Fibroblast of lung (primary cell): Measurements from ENCODE around the gene SPOCD1. TPM values are rescaled to one million over a fixed set of nuclear protein-coding genes. Genes with fewer than 3 reads are reported as not detected.

ENCODE experiments used
- DNase-seq, 2 donors: peaks; one replicate each; pipeline versions ENCODE4 v3.0.0 to v3.0.0-alpha.2; 2010; ENCODE audit warnings: low read depth in 2 of 2
- H2AFZ ChIP-seq: 2 replicates; pipeline ENCODE4 v1.5.1; 2012; ENCODE audit warnings: low read length, control low read depth, inconsistent platforms
- H3K27ac ChIP-seq: 2 replicates; pipeline ENCODE4 v1.5.1; 2011; ENCODE audit warnings: low read length, control low read depth; ENCODE audit not compliant: insufficient read depth
- H3K27me3 ChIP-seq: 2 replicates; pipeline ENCODE4 v1.5.1; 2011; ENCODE audit warnings: mild to moderate bottlenecking, low read length; ENCODE audit not compliant: control insufficient read depth, insufficient read depth
- H3K36me3 ChIP-seq: 2 replicates; pipeline ENCODE4 v1.5.1; 2011; ENCODE audit warnings: low read length; ENCODE audit not compliant: control insufficient read depth, insufficient read depth
- H3K4me1 ChIP-seq: 2 replicates; pipeline ENCODE4 v1.5.1; 2011; ENCODE audit warnings: low read length; ENCODE audit not compliant: control insufficient read depth, insufficient read depth; ENCODE audit errors: extremely low read depth
- H3K4me2 ChIP-seq: 2 replicates; pipeline ENCODE4 v1.5.1; 2011; ENCODE audit warnings: low read length, control low read depth; ENCODE audit not compliant: insufficient read depth; ENCODE audit errors: extremely low read depth
- H3K4me3 ChIP-seq, 4 experiments: fragments of 200-600 bp in 1 of 4; sonication (generic) in 1 of 4; replicated peaks in 1 of 4; 2 replicates each; pipeline ENCODE4 v1.5.1; 2011 to 2016; ENCODE audit warnings: low read length in 4 of 4, low read depth in 3 of 4, mild to moderate bottlenecking in 3 of 4, control low read depth in 2 of 4, inconsistent platforms in 1 of 4, mixed read lengths in 1 of 4; ENCODE audit not compliant: insufficient read depth in 1 of 4; ENCODE audit errors: control extremely low read depth in 1 of 4
- H3K79me2 ChIP-seq: 2 replicates; pipeline ENCODE4 v1.5.1; 2012; ENCODE audit warnings: mild to moderate bottlenecking, low read length, inconsistent platforms; ENCODE audit not compliant: control insufficient read depth, insufficient read depth
- H3K9ac ChIP-seq: 2 replicates; pipeline ENCODE4 v1.5.1; 2011; ENCODE audit warnings: mild to moderate bottlenecking, low read length, control low read depth; ENCODE audit not compliant: insufficient read depth
- H3K9me3 ChIP-seq: 2 replicates; pipeline ENCODE4 v1.5.1; 2012; ENCODE audit warnings: low read depth, low read length; ENCODE audit not compliant: control insufficient read depth, insufficient read depth
- H4K20me1 ChIP-seq: 2 replicates; pipeline ENCODE4 v1.5.1; 2011; ENCODE audit warnings: low read length; ENCODE audit not compliant: control insufficient read depth, insufficient read depth; ENCODE audit errors: extremely low read depth
- CTCF ChIP-seq, 2 donors: IDR thresholded peaks in 1 of 2; conservative IDR thresholded peaks in 1 of 2; 1 replicate in 1 of 2; 2 replicates in 1 of 2; pipeline ENCODE4 v1.5.1; 2011 to 2012; ENCODE audit warnings: low read length in 2 of 2, control low read depth in 1 of 2, inconsistent platforms in 1 of 2, low read depth in 1 of 2, mild to moderate bottlenecking in 1 of 2
- EZH2 ChIP-seq: IDR thresholded peaks from 2 replicates; pipeline ENCODE4 v1.5.1; 2012; ENCODE audit warnings: low read length, control low read depth, mild to moderate bottlenecking; ENCODE audit errors: missing control alignments
- polyA plus RNA-seq, 2 donors: library from polyadenylated mRNA; depleted of rRNA in 1 of 2; stranded (reverse) in 1 of 2; unstranded in 1 of 2; fragments of >200 nt; gene quantifications; 2 replicates each; pipeline ENCODE4 v1.2.1, GENCODE V29; 2011 to 2012; ENCODE audit warnings: missing spikeins in 1 of 2
- total RNA-seq: library from RNA; depleted of rRNA; stranded (reverse); fragments of >200 nt; gene quantifications from 2 replicates; pipeline ENCODE4 v1.2.1, GENCODE V29; 2014

SPOCD1 gene
- total and polyA plus RNA-seq, 2 donors (not counting 1 experiment from before 2014, with no cell fraction given) = 47.2 to 55.4 TPM

GRCh38 chr1:31782421-31783410 lies 33.1 kb downstream of the SPOCD1 start:
- no peaks in the 10 kb centered on the region for H3K27me3 ChIP-seq
- H4K20me1 ChIP-seq = no peaks in the 10 kb centered on the region
- no peaks in the 10 kb centered on the region for H3K36me3 ChIP-seq
- no peak overlapping the region for H3K9ac ChIP-seq
- H3K4me3 ChIP-seq = no peak overlapping the region
- TF ChIP-seq CTCF (conservative IDR thresholded peaks at IDR 0.05 in 1 of 2, IDR thresholded peaks at IDR 0.05 in 1 of 2; ENCODE audit: low read depth in 1 of 2, low read length in 2 of 2) = no peak
- TF ChIP-seq EZH2 = no peak
- H3K79me2 ChIP-seq = no peaks in the 10 kb centered on the region
- H3K4me1 ChIP-seq = peaks cover 3% of the 10 kb centered on the region
- H3K9me3 ChIP-seq = no peaks in the 10 kb centered on the region
- H3K4me2 ChIP-seq = no peak overlapping the region
- no peak for DNase-seq
- no peak overlapping the region for H2AFZ ChIP-seq
- H3K27ac ChIP-seq = no peak overlapping the region

- Histone ChIP-seq H3K27ac (no peak overlapping the region), H3K9me3 (no peaks in the 10 kb centered on the region), H3K79me2 (no peaks in the 10 kb centered on the region), H4K20me1 (no peaks in the 10 kb centered on the region), H3K4me2 (no peak overlapping the region), H3K36me3 (no peaks in the 10 kb centered on the region), H3K4me1 (peaks cover 3% of the 10 kb centered on the region), H3K9ac (no peak overlapping the region), H2AFZ (no peak overlapping the region), H3K4me3 (no peak overlapping the region), H3K27me3 (no peaks in the 10 kb centered on the region)
- no peak for DNase-seq
- TF ChIP-seq CTCF (conservative IDR thresholded peaks at IDR 0.05 in 1 of 2, IDR thresholded peaks at IDR 0.05 in 1 of 2; ENCODE audit: low read depth in 1 of 2, low read length in 2 of 2) = no peak
- no peak for TF ChIP-seq EZH2
Measured at GRCh38 chr1:31781756-31782371, 34.0 kb downstream of the SPOCD1 start.

- DNase-seq = peak in 1 of 2 donors; percentile 47
- no peaks in the 10 kb centered on the region for H3K9me3 ChIP-seq
- no peak overlapping the region for H2AFZ ChIP-seq
- peaks cover 3% of the 10 kb centered on the region for H3K4me1 ChIP-seq
- TF ChIP-seq EZH2 = no peak
- TF ChIP-seq CTCF (conservative IDR thresholded peaks at IDR 0.05 in 1 of 2, IDR thresholded peaks at IDR 0.05 in 1 of 2; ENCODE audit: low read depth in 1 of 2, low read length in 2 of 2) = no peak
- H4K20me1 ChIP-seq = no peaks in the 10 kb centered on the region
- no peak overlapping the region for H3K9ac ChIP-seq
- H3K27me3 ChIP-seq = no peaks in the 10 kb centered on the region
- no peak overlapping the region for H3K4me2 ChIP-seq
- H3K27ac ChIP-seq = no peak overlapping the region
- no peak overlapping the region for H3K4me3 ChIP-seq
- no peaks in the 10 kb centered on the region for H3K79me2 ChIP-seq
- H3K36me3 ChIP-seq = no peaks in the 10 kb centered on the region
Measured at GRCh38 chr1:31781138-31781755, 34.6 kb downstream of the SPOCD1 start.
